MM.1S (cell line): ENCODE data around the gene PRMT9.

Experiments used
- CTCF ChIP-seq: fragments of 300-600 bp; sonication (generic); IDR thresholded peaks from 2 replicates; pipeline ENCODE4 v1.5.1; 2016; ENCODE audit warnings: antibody characterized with exemption, low read length, mixed read lengths
- EZH2 ChIP-seq: fragments of 300-600 bp; sonication (generic); optimal IDR thresholded peaks from 2 replicates; pipeline ENCODE3; 2017; ENCODE audit warnings: low read depth, mild to moderate bottlenecking, antibody characterized with exemption, low read length, mixed read lengths

DNA sequence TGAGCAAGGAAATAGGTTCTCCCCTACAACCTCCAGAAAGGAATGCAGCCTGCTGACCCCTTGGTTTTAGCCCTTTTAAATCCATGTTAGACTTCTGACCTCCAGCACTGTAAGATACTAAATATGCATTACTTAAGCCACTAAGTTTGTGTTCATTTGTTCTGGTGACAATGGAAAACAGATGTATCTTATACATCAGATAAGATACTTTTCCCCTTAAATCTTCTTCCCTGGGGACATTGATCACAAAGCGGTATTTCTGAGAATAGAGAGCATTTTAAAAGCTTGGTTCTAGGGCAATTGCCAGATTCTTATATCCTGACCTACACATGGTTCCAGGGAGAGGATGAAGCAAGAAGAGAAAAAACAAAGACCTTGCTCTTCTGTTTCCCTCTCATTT is 73.3 kb downstream of the PRMT9 start:
- TF ChIP-seq CTCF (no peak), EZH2 (no peak)
